OCI-LY3 (cell line): ENCODE data around the gene AKAP6.

Source experiments
- CTCF ChIP-seq: fragments of 200-600, 300-600 bp; sonication (generic); IDR thresholded peaks from 2 replicates; pipeline ENCODE4 v1.5.1; 2014; ENCODE audit warnings: antibody characterized with exemption, low read length, low read depth
- EZH2phosphoT487 ChIP-seq: fragments of 200-600 bp; shearing (Covaris generic); IDR thresholded peaks from 2 replicates; pipeline ENCODE4 v1.6.1; 2018; ENCODE audit warnings: antibody characterized with exemption, mixed run types, low read depth

- TF ChIP-seq CTCF (no peak), EZH2phosphoT487 (no peak)
These were observed 320.9 kb downstream of the AKAP6 start for GRCh38 chr14:32650030-32650429.
